ENCODE results near the gene TNIK.

Gene TNIK

DNA sequence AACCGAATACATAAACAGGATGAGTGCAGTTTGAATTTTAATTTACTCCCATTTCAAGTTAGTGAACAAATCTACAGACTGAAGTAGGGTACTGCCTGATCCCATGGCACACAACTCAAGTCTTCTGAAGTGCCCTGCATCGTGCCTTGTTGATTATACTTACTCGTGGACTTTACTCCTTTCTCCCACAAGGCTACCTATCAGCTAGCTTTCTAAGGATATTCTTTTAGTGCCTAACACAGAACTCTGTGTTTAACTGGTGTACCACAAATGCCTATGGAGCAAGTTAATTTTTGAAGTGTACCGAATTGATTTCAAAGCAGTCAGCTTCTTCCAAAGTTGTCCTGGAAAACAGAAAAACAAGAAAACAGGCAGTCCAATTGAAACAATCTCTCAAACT is 119.8 kb downstream of the TNIK start:
- Histone ChIP-seq H3K27me3 (ENCODE audit: low read depth, low read length) (no peaks in the 10 kb centered on the region), H3K4me3 (ENCODE audit: low read length) (no peak overlapping the region), H3K79me2 (ENCODE audit: low read length) (peaks cover 19% of the 10 kb centered on the region), H2AFZ (ENCODE audit: low read depth, low read length) (no peak overlapping the region), H3K36me3 (replicated peaks; ENCODE audit: low read depth, low read length) (peaks cover 19% of the 10 kb centered on the region), H3K9ac (ENCODE audit: low read length) (no peak overlapping the region), H3K4me1 (ENCODE audit: low read length) (no peaks in the 10 kb centered on the region), H3K9me3 (ENCODE audit: insufficient read depth, low read length) (0 out of 2 replicates have a peak, but pooled peaks cover 7% of the 10 kb centered on the region), H3K27ac (ENCODE audit: low read length) (no peak overlapping the region), H4K20me1 (ENCODE audit: insufficient read depth, low read length) (peaks cover 4% of the 10 kb centered on the region; the same call in 1 of the 2 replicates), H3K4me2 (ENCODE audit: low read length) (no peak overlapping the region)
- TF ChIP-seq EZH2phosphoT487 (IDR thresholded peaks at IDR 0.05; ENCODE audit: low read depth) (no peak), CTCF (IDR thresholded peaks at IDR 0.05; ENCODE audit: low read depth, low read length) (no peak)

DNA sequence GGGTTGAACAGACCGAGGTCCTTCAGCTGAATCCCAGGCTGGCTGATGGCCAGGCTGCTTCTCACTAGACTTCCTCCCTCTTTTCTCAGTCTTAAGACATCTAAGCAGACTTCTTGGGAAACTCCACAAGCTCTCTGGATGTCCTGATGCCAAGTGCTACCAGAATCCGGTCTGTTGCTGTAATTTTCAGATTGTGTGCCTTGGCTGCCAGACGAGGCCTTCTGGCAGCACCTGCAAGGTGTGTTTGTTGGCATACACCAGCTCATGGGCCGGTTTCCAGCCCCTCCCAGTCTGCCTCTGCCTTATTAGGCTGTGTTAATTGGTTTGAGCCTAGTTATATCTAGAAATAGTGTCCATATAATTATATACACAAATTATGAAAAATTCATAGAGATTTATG is 120.6 kb downstream of the TNIK start:
- Histone ChIP-seq H3K27ac (ENCODE audit: low read length) (no peak overlapping the region), H3K9ac (ENCODE audit: low read length) (no peak overlapping the region), H3K36me3 (replicated peaks; ENCODE audit: low read depth, low read length) (peaks cover 19% of the 10 kb centered on the region), H3K79me2 (ENCODE audit: low read length) (peaks cover 15% of the 10 kb centered on the region), H2AFZ (ENCODE audit: low read depth, low read length) (no peak overlapping the region), H3K4me1 (ENCODE audit: low read length) (no peaks in the 10 kb centered on the region; the same call in 1 of the 2 replicates), H4K20me1 (ENCODE audit: insufficient read depth, low read length) (peaks cover 4% of the 10 kb centered on the region; the same call in 1 of the 2 replicates), H3K4me2 (ENCODE audit: low read length) (no peak overlapping the region), H3K27me3 (ENCODE audit: low read depth, low read length) (no peaks in the 10 kb centered on the region), H3K9me3 (ENCODE audit: insufficient read depth, low read length) (0 out of 2 replicates have a peak, but pooled peaks cover 7% of the 10 kb centered on the region), H3K4me3 (ENCODE audit: low read length) (no peak overlapping the region)
- TF ChIP-seq CTCF (IDR thresholded peaks at IDR 0.05; ENCODE audit: low read depth, low read length): no peak
- no peak for TF ChIP-seq EZH2phosphoT487 (IDR thresholded peaks at IDR 0.05; ENCODE audit: low read depth)

DNA sequence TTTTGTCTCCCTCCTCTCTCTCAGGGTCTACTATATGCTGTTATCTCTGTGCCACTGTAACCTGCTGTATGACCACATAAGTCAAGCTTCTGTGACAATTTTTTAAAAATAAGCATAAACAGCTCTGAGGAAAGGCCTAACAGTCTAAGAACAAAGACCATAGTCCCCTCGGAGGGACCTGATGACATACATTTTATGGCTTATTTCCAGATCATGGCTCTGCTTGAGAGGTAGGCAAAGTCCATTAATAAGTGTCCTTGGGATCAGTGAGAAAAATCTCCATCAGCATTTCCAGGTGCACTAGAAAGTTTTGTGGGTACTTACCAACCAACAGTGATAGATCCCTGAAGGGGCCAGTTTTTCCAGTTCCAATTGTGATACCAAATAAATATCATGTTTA is 123.8 kb downstream of the TNIK start:
- Histone ChIP-seq H4K20me1 (ENCODE audit: insufficient read depth, low read length) (0 out of 2 replicates have a peak, but pooled peaks cover 4% of the 10 kb centered on the region), H3K9me3 (ENCODE audit: insufficient read depth, low read length) (no peaks in the 10 kb centered on the region), H3K4me2 (ENCODE audit: low read length) (no peak overlapping the region), H3K4me3 (ENCODE audit: low read length) (no peak overlapping the region), H3K9ac (ENCODE audit: low read length) (no peak overlapping the region), H3K27me3 (ENCODE audit: low read depth, low read length) (no peaks in the 10 kb centered on the region), H3K79me2 (ENCODE audit: low read length) (peaks cover 10% of the 10 kb centered on the region), H3K4me1 (ENCODE audit: low read length) (no peaks in the 10 kb centered on the region; the same call in 1 of the 2 replicates), H3K36me3 (replicated peaks; ENCODE audit: low read depth, low read length) (no peaks in the 10 kb centered on the region), H3K27ac (ENCODE audit: low read length) (no peak overlapping the region), H2AFZ (ENCODE audit: low read depth, low read length) (no peak overlapping the region)
- no peak for TF ChIP-seq EZH2phosphoT487 (IDR thresholded peaks at IDR 0.05; ENCODE audit: low read depth)
- TF ChIP-seq CTCF (IDR thresholded peaks at IDR 0.05; ENCODE audit: low read depth, low read length): no peak

- no peak overlapping the region for H3K4me2 ChIP-seq (ENCODE audit: low read length)
- H3K79me2 ChIP-seq (ENCODE audit: low read length): peaks cover 9% of the 10 kb centered on the region
- TF ChIP-seq CTCF (IDR thresholded peaks at IDR 0.05; ENCODE audit: low read depth, low read length) (no peak), EZH2phosphoT487 (IDR thresholded peaks at IDR 0.05; ENCODE audit: low read depth) (no peak)
- no peak overlapping the region for H3K9ac ChIP-seq (ENCODE audit: low read length)
- no peaks in the 10 kb centered on the region for H3K9me3 ChIP-seq (ENCODE audit: insufficient read depth, low read length)
- H3K4me1 ChIP-seq (ENCODE audit: low read length): no peaks in the 10 kb centered on the region; the same call in 1 of the 2 replicates
- no peak overlapping the region for H2AFZ ChIP-seq (ENCODE audit: low read depth, low read length)
- 0 out of 2 replicates have a peak, but pooled peaks cover 3% of the 10 kb centered on the region for H4K20me1 ChIP-seq (ENCODE audit: insufficient read depth, low read length)
- no peaks in the 10 kb centered on the region for H3K27me3 ChIP-seq (ENCODE audit: low read depth, low read length)
- no peak overlapping the region for H3K4me3 ChIP-seq (ENCODE audit: low read length)
- no peak overlapping the region for H3K27ac ChIP-seq (ENCODE audit: low read length)
- no peaks in the 10 kb centered on the region for H3K36me3 ChIP-seq (replicated peaks; ENCODE audit: low read depth, low read length)
These were observed 124.6 kb downstream of the TNIK start for GRCh38 chr3:171335559-171335958.
